PC-9 (cell line): Measurements from ENCODE around the gene SFT2D1. TPM values are rescaled to one million over a fixed set of nuclear protein-coding genes. Genes with fewer than 3 reads are reported as not detected.
"Not testable (repeated sequence)": the region's sequence is repeated elsewhere in the genome, so short reads cannot be mapped to it uniquely, and the experiment has no call there.

Source experiments
- BruUV-seq: library from RNA; stranded (reverse); fragments of 400-500 nt; replicated peaks from 2 replicates; lab custom pipeline; 2021; lab: Mats Ljungman, UMichigan
- CTCF ChIA-PET: fragments of 300-600 bp; sonication (Branson Sonifier 250); formaldehyde crosslinking; loops from one replicate; lab custom pipeline; 2022; ENCODE audit warnings: antibody characterized with exemption; lab: Charles Lee
- POLR2A ChIA-PET: fragments of 300-600 bp; sonication (Branson Sonifier 250); formaldehyde crosslinking; loops from one replicate; lab custom pipeline; 2022; ENCODE audit warnings: antibody characterized with exemption; ENCODE audit not compliant: unreplicated experiment; lab: Charles Lee
- DNase-seq, 2 experiments: peaks; one replicate each; pipeline versions ENCODE4 v3.0.0 to v3.0.0-alpha.2; 2015 to 2022; ENCODE audit warnings: mixed read lengths in 1 of 2
- H2AFZ ChIP-seq: fragments of 200-600 bp; sonication (generic); 2 replicates; pipeline ENCODE4 v1.8.1; 2017; ENCODE audit warnings: antibody characterized with exemption
- H3F3A ChIP-seq: fragments of 200-600 bp; sonication (generic); 2 replicates; pipeline ENCODE4 v1.8.1; 2017; ENCODE audit warnings: antibody characterized with exemption, mild to moderate bottlenecking, low read depth; ENCODE audit not compliant: insufficient read depth
- H3K27ac ChIP-seq: fragments of 200-600 bp; sonication (generic); 2 replicates; pipeline ENCODE4 v1.6.1; 2016; ENCODE audit warnings: mixed run types
- H3K27me3 ChIP-seq: fragments of 200-600 bp; sonication (generic); 2 replicates; pipeline ENCODE4 v1.6.1; 2016; ENCODE audit warnings: low read depth, mixed run types; ENCODE audit not compliant: insufficient read depth
- H3K36me3 ChIP-seq: fragments of 200-600 bp; sonication (generic); 2 replicates; pipeline ENCODE4 v1.6.1; 2016; ENCODE audit warnings: low read depth, mixed run types
- H3K4me1 ChIP-seq: fragments of 200-600 bp; sonication (generic); replicated peaks from 2 replicates; pipeline ENCODE4 v1.6.1; 2016; ENCODE audit warnings: mixed run types; ENCODE audit not compliant: insufficient read depth
- H3K4me2 ChIP-seq: fragments of 200-600 bp; sonication (generic); 2 replicates; pipeline ENCODE4 v1.6.1; 2017; ENCODE audit warnings: mixed run types
- H3K4me3 ChIP-seq: fragments of 200-600 bp; sonication (generic); 2 replicates; pipeline ENCODE4 v1.6.1; 2016; ENCODE audit warnings: mixed run types
- H3K79me2 ChIP-seq: fragments of 200-600 bp; sonication (generic); 2 replicates; pipeline ENCODE4 v1.6.1; 2017; ENCODE audit warnings: low read depth, mixed run types
- H3K9me2 ChIP-seq: fragments of 200-600 bp; sonication (generic); 2 replicates; pipeline ENCODE4 v1.8.1; 2017; ENCODE audit warnings: mild to moderate bottlenecking; ENCODE audit not compliant: insufficient read depth
- H3K9me3 ChIP-seq: fragments of 200-600 bp; sonication (generic); 2 replicates; pipeline ENCODE4 v1.8.1; 2016; ENCODE audit warnings: low read depth; ENCODE audit not compliant: insufficient read depth
- H4K20me1 ChIP-seq: fragments of 200-600 bp; sonication (generic); 2 replicates; pipeline ENCODE4 v1.8.1; 2017; ENCODE audit not compliant: insufficient read depth
- EZH2 ChIP-seq: fragments of 200-600 bp; sonication (generic); IDR thresholded peaks from 2 replicates; pipeline ENCODE4 v1.8.0; 2017; ENCODE audit warnings: antibody characterized with exemption, low read depth
- intact Hi-C: fragments of 100-400 bp; cut with micrococcal nuclease; formaldehyde crosslinking; loops from one replicate; pipeline ENCODE4 v1.10.0; 2022; ENCODE audit not compliant: unreplicated experiment
- total RNA-seq: library from RNA; stranded (reverse); gene quantifications from 2 replicates; pipeline ENCODE4 v1.2.3, GENCODE V29; 2021
- TF ChIP-seq, protein P1 (sequence below): fragments of 200-600 bp; sonication (generic); conservative IDR thresholded peaks from 2 replicates; pipeline ENCODE4 v1.6.1; 2017; ENCODE audit warnings: mixed run types, antibody characterized with exemption, mild to moderate bottlenecking, moderate library complexity

The SFT2D1 gene
- total RNA-seq, 1 experiment from 2014 or later = 39.9 TPM

- Histone ChIP-seq H3K4me1 (peaks cover 9% of the 10 kb centered on the region; the same call in 1 of the 2 replicates), H3K9me2 (no peaks in the 10 kb centered on the region), H3K4me3 (no peak overlapping the region), H3K27me3 (no peaks in the 10 kb centered on the region), H3K9me3 (no peaks in the 10 kb centered on the region), H3K36me3 (no peaks in the 10 kb centered on the region), H2AFZ (no peak overlapping the region), H3K79me2 (no peaks in the 10 kb centered on the region), H3F3A (no peaks in the 10 kb centered on the region), H3K4me2 (no peak overlapping the region), H4K20me1 (no peaks in the 10 kb centered on the region), H3K27ac (no peak overlapping the region)
- ChIA-PET POLR2A (no interaction called here), CTCF (no interaction called here)
- intact Hi-C loops = no loop called here
- no peak for DNase-seq
- BruUV-seq = no TSS peak
- TF ChIP-seq, protein P1, sequence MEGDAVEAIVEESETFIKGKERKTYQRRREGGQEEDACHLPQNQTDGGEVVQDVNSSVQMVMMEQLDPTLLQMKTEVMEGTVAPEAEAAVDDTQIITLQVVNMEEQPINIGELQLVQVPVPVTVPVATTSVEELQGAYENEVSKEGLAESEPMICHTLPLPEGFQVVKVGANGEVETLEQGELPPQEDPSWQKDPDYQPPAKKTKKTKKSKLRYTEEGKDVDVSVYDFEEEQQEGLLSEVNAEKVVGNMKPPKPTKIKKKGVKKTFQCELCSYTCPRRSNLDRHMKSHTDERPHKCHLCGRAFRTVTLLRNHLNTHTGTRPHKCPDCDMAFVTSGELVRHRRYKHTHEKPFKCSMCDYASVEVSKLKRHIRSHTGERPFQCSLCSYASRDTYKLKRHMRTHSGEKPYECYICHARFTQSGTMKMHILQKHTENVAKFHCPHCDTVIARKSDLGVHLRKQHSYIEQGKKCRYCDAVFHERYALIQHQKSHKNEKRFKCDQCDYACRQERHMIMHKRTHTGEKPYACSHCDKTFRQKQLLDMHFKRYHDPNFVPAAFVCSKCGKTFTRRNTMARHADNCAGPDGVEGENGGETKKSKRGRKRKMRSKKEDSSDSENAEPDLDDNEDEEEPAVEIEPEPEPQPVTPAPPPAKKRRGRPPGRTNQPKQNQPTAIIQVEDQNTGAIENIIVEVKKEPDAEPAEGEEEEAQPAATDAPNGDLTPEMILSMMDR = no peak
- no peak for TF ChIP-seq EZH2
These were observed 22.9 kb upstream of the SFT2D1 start for GRCh38 chr6:166365221-166365620.

DNA sequence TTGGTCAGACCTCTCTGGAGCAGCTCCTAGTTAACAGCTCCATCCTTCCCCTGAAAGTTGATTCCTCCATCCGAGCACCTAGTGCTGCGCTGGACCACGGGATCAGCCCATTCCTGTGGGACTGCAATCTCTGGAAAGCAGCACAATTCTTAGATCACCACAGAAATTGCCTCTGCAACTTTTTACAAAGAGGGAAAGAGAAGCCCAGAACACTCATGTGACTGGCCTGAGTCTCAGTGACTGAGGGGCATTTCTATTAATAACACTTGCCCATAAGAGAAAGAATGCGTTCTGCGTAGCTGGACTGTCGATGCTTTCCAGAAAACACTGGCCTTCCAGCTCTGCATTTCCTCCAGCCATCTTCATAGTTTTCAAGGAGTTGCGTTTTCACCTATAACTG lies 22.1 kb upstream of the SFT2D1 start:
- H3K4me1 ChIP-seq = peaks cover 9% of the 10 kb centered on the region; the same call in 1 of the 2 replicates
- no peak for DNase-seq
- no TSS peak for BruUV-seq
- no peaks in the 10 kb centered on the region for H4K20me1 ChIP-seq
- ChIA-PET CTCF (no interaction called here), POLR2A (no interaction called here)
- no peaks in the 10 kb centered on the region for H3K27me3 ChIP-seq
- no peaks in the 10 kb centered on the region for H3F3A ChIP-seq
- no peaks in the 10 kb centered on the region for H3K9me3 ChIP-seq
- no peak for TF ChIP-seq EZH2
- TF ChIP-seq, protein P1 = no peak
- no peak overlapping the region for H3K4me3 ChIP-seq
- no peaks in the 10 kb centered on the region for H3K36me3 ChIP-seq
- H3K4me2 ChIP-seq = no peak overlapping the region
- H3K27ac ChIP-seq = no peak overlapping the region
- intact Hi-C loops = no loop called here
- H2AFZ ChIP-seq = no peak overlapping the region
- no peaks in the 10 kb centered on the region for H3K79me2 ChIP-seq
- H3K9me2 ChIP-seq = no peaks in the 10 kb centered on the region

DNA sequence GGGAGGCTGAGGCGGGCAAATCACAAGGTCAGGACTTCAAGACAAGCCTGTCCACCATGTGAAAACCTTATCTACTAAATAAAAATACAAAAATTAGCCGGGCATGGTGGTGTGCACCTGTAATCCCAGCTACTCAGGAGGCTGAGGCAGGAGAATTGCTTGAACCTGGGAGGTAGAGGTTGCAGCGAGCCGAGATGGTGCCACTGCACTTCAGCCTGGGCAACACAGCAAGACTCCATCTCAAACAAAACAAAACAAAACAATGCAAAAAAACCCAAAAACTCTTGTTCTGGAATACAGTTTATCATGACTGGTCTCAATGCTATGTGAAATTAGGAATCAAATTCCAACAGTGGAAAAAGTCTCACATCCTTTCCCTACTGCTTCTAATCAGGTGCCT lies 20.1 kb upstream of the SFT2D1 start:
- DNase-seq, H4K20me1 ChIP-seq, H3K36me3 ChIP-seq, CTCF ChIA-PET, H2AFZ ChIP-seq, H3K4me3 ChIP-seq, BruUV-seq, H3K27me3 ChIP-seq, intact Hi-C loops, H3F3A ChIP-seq, H3K79me2 ChIP-seq, H3K4me1 ChIP-seq, POLR2A ChIA-PET, H3K9me3 ChIP-seq, H3K9me2 ChIP-seq, H3K4me2 ChIP-seq, H3K27ac ChIP-seq: not testable (repeated sequence)

DNA sequence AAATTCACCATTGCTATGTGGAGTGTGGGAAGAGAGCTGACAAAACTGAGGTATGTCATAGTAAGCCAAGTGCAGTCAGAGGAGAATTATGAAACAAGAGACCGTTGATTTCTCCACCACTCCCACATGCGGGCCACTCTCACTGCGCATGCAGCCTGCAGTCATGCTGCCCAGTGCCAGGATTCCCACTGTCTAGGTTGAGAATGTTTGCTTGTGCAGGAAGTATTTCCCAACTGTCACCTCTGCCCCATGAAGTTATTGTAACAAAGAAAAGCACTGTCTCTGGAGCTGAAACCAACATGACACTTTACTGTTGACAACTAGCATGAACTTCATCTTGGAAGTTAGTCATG lies 18.7 kb upstream of the SFT2D1 start:
- H3K4me3 ChIP-seq = no peak overlapping the region
- no peaks in the 10 kb centered on the region for H4K20me1 ChIP-seq
- no peaks in the 10 kb centered on the region for H3K9me2 ChIP-seq
- no peak for DNase-seq
- H3K27me3 ChIP-seq = no peaks in the 10 kb centered on the region
- ChIA-PET CTCF (no interaction called here), POLR2A (no interaction called here)
- H3F3A ChIP-seq = no peaks in the 10 kb centered on the region
- no peaks in the 10 kb centered on the region for H3K79me2 ChIP-seq
- peaks cover 9% of the 10 kb centered on the region; the same call in 1 of the 2 replicates for H3K4me1 ChIP-seq
- H3K36me3 ChIP-seq = no peaks in the 10 kb centered on the region
- TF ChIP-seq, protein P1 = no peak
- TF ChIP-seq EZH2 = no peak
- intact Hi-C loops = no loop called here
- no TSS peak for BruUV-seq
- no peak overlapping the region for H3K27ac ChIP-seq
- H3K9me3 ChIP-seq = no peaks in the 10 kb centered on the region
- no peak overlapping the region for H2AFZ ChIP-seq
- H3K4me2 ChIP-seq = no peak overlapping the region
